Gastroesophageal sphincter (tissue), 4 donors: Measurements from ENCODE around the gene PPP4R3A. TPM values are rescaled to one million over a fixed set of nuclear protein-coding genes. Genes with fewer than 3 reads are reported as not detected.

Source experiments
- small RNA-seq, 4 donors: library from RNA; depleted of rRNA; stranded (forward); fragments of <200 nt; gene quantifications; one replicate each; pipeline ENCODE3, GENCODE V24; 2016
- total RNA-seq, 4 donors: library from RNA; depleted of rRNA; stranded (reverse); fragments of >200 nt; gene quantifications; one replicate each; pipeline ENCODE4 v1.1.0, GENCODE V29; 2016

PPP4R3A gene
- total RNA-seq, 4 donors from 2014 or later: 66.5 to 108 (median 77.4) TPM

Small RNA genes lying within 50 kb of the gene (small RNA-seq; reads per million reads assigned to genes)
- 0 reads per million in 4 donors for gene AL133373.1

Other genes with a start within 250 kb of the PPP4R3A start
- 10 to 100 TPM in 1 of 4 donors, 1 to 10 TPM in 3; 2.0 to 10.1 (median 4.9) TPM for gene CCDC88C, start 92.5 kb downstream of the PPP4R3A start, total RNA-seq
- 1 to 10 TPM in 3 of 4 donors, under 1 TPM in 1; 0.93 to 4.8 (median 1.5) TPM for gene CATSPERB, start 221.8 kb upstream of the PPP4R3A start, total RNA-seq